OCI-LY1 (cell line): Measurements from ENCODE around the gene IPP.
"Not testable (repeated sequence)": the region's sequence is repeated elsewhere in the genome, so short reads cannot be mapped to it uniquely, and the experiment has no call there.

Source experiments
- H2AFZ ChIP-seq: fragments of 200-600 bp; sonication (generic), shearing (Covaris generic); 2 replicates; pipeline ENCODE4 v1.6.0; 2014; ENCODE audit warnings: antibody characterized with exemption, mild to moderate bottlenecking, low read length
- H3F3A ChIP-seq: fragments of 200-600 bp; sonication (generic), shearing (Covaris generic); 2 replicates; pipeline ENCODE4 v1.6.0; 2014; ENCODE audit warnings: mild to moderate bottlenecking, antibody characterized with exemption, low read length, moderate library complexity; ENCODE audit not compliant: insufficient read depth
- H3K27ac ChIP-seq: fragments of 200-600 bp; sonication (generic); 2 replicates; pipeline ENCODE4 v1.5.1; 2014; ENCODE audit warnings: low read length, mixed run types, mild to moderate bottlenecking, low read depth; ENCODE audit not compliant: poor library complexity, severe bottlenecking
- H3K27me3 ChIP-seq: fragments of 200-600 bp; sonication (generic); 2 replicates; pipeline ENCODE4 v1.6.0; 2014; ENCODE audit warnings: antibody characterized with exemption, mild to moderate bottlenecking, low read length, moderate library complexity; ENCODE audit not compliant: insufficient read depth
- H3K36me3 ChIP-seq: fragments of 200-600 bp; sonication (generic); 2 replicates; pipeline ENCODE4 v1.6.1; 2014; ENCODE audit warnings: mild to moderate bottlenecking, antibody characterized with exemption, low read length, moderate library complexity, mixed read lengths; ENCODE audit not compliant: insufficient read depth
- H3K4me1 ChIP-seq: fragments of 200-600 bp; sonication (generic); 2 replicates; pipeline ENCODE4 v1.5.1; 2014; ENCODE audit warnings: mild to moderate bottlenecking, low read length, moderate library complexity; ENCODE audit not compliant: insufficient read depth, severe bottlenecking
- H3K4me2 ChIP-seq: fragments of 200-600 bp; sonication (generic), shearing (Covaris generic); 2 replicates; pipeline ENCODE4 v1.6.1; 2014; ENCODE audit warnings: low read length
- H3K4me3 ChIP-seq: fragments of 200-600 bp; sonication (generic); 2 replicates; pipeline ENCODE4 v1.5.1; 2014; ENCODE audit warnings: low read length, low read depth, mild to moderate bottlenecking, mixed read lengths; ENCODE audit not compliant: poor library complexity, severe bottlenecking
- H3K79me2 ChIP-seq: fragments of 200-600 bp; shearing (Covaris generic); 2 replicates; pipeline ENCODE4 v1.6.1; 2016; ENCODE audit warnings: mixed run types, low read length, mixed read lengths; ENCODE audit not compliant: insufficient read depth
- H3K9ac ChIP-seq: fragments of 200-600 bp; sonication (generic), shearing (Covaris generic); 2 replicates; pipeline ENCODE4 v1.6.1; 2014; ENCODE audit warnings: mild to moderate bottlenecking, low read length, mixed read lengths
- H3K9me2 ChIP-seq: fragments of 200-600 bp; sonication (generic), shearing (Covaris generic); 2 replicates; pipeline ENCODE4 v1.6.1; 2014; ENCODE audit warnings: low read depth, mild to moderate bottlenecking, low read length, mixed read lengths
- H3K9me3 ChIP-seq: fragments of 200-600 bp; shearing (Covaris generic); 2 replicates; pipeline ENCODE4 v1.6.1; 2014; ENCODE audit warnings: low read length, mixed read lengths
- H4K20me1 ChIP-seq: fragments of 200-600 bp; sonication (generic), shearing (Covaris generic); 2 replicates; pipeline ENCODE4 v1.6.0; 2016; ENCODE audit warnings: mild to moderate bottlenecking, low read length; ENCODE audit not compliant: insufficient read depth
- EZH2 ChIP-seq: fragments of 200-600 bp; sonication (generic), shearing (Covaris generic); IDR thresholded peaks from 2 replicates; pipeline ENCODE4 v1.8.0; 2017; ENCODE audit warnings: borderline replicate concordance, mixed run types, mild to moderate bottlenecking, antibody characterized with exemption, low read length, moderate library complexity, mixed read lengths
- TF ChIP-seq, protein P1 (sequence below): fragments of 200-600 bp; sonication (generic), shearing (Covaris generic); IDR thresholded peaks from 2 replicates; pipeline ENCODE4 v1.5.1; 2017; ENCODE audit warnings: mild to moderate bottlenecking, antibody characterized with exemption, low read length, moderate library complexity, mixed read lengths

Gene IPP

DNA sequence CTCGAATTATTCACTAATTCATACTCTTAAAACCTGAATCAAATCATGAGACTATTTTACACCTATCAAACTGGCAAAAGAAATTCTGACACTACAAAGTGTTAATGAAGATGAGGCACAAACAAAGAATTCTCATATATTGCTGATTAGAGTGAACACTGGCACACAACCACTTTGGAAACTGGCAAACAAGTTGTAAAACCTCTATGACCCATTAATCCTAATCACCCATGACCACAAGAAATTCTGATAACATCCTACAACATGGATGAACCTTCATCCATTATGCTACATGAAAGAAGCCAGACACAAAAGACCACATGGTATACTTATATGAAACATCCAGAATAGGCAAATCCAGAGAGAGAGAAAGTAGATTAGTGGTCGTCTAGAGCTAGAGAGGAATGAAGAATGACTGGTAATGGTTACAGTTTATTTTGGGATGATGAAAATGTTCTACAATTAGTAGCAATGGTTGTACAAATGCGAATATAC lies 72.7 kb downstream of the IPP start:
- Histone ChIP-seq H3K9ac (no peak overlapping the region), H2AFZ (no peak overlapping the region), H3K9me2 (no peaks in the 10 kb centered on the region), H3K9me3 (no peaks in the 10 kb centered on the region), H3K79me2 (peaks cover 98% of the 10 kb centered on the region), H3K4me3 (no peak overlapping the region), H3K27me3 (no peaks in the 10 kb centered on the region), H3F3A (no peaks in the 10 kb centered on the region), H3K36me3 (peaks cover 15% of the 10 kb centered on the region; the same call in 1 of the 2 replicates), H3K4me1 (peaks cover 50% of the 10 kb centered on the region), H3K27ac (no peak overlapping the region), H4K20me1 (no peaks in the 10 kb centered on the region), H3K4me2 (no peak overlapping the region)
- TF ChIP-seq, protein P1, sequence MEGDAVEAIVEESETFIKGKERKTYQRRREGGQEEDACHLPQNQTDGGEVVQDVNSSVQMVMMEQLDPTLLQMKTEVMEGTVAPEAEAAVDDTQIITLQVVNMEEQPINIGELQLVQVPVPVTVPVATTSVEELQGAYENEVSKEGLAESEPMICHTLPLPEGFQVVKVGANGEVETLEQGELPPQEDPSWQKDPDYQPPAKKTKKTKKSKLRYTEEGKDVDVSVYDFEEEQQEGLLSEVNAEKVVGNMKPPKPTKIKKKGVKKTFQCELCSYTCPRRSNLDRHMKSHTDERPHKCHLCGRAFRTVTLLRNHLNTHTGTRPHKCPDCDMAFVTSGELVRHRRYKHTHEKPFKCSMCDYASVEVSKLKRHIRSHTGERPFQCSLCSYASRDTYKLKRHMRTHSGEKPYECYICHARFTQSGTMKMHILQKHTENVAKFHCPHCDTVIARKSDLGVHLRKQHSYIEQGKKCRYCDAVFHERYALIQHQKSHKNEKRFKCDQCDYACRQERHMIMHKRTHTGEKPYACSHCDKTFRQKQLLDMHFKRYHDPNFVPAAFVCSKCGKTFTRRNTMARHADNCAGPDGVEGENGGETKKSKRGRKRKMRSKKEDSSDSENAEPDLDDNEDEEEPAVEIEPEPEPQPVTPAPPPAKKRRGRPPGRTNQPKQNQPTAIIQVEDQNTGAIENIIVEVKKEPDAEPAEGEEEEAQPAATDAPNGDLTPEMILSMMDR = no peak
- no peak for TF ChIP-seq EZH2

DNA sequence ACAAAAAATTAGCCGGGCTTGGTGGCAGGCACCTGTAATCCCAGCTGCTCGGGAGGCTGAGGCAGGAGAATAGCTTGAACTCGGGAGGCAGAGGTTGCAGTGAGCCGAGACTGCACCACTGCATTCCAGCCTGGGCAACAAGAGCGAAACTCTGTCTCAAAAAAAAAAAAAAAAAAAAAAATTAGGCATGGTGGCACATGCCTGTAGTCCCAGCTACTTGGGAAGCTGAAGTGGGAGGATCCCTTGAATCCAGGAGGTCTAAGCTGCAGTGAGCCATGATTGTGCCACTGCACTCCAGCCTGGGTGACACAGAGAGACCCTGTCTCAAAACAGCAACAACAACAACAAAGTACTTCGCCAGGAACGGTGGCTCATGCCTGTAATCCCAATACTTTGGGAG lies 73.9 kb downstream of the IPP start:
- Histone ChIP-seq H3K4me1 (peaks cover 37% of the 10 kb centered on the region), H3K36me3 (peaks cover 15% of the 10 kb centered on the region; the same call in 1 of the 2 replicates), H3K79me2 (peaks cover 98% of the 10 kb centered on the region)
- H3K4me3 ChIP-seq, H3K9me2 ChIP-seq, H3F3A ChIP-seq, H3K27me3 ChIP-seq, H4K20me1 ChIP-seq, H3K9me3 ChIP-seq, H3K27ac ChIP-seq, H3K9ac ChIP-seq, H2AFZ ChIP-seq, H3K4me2 ChIP-seq: not testable (repeated sequence)

DNA sequence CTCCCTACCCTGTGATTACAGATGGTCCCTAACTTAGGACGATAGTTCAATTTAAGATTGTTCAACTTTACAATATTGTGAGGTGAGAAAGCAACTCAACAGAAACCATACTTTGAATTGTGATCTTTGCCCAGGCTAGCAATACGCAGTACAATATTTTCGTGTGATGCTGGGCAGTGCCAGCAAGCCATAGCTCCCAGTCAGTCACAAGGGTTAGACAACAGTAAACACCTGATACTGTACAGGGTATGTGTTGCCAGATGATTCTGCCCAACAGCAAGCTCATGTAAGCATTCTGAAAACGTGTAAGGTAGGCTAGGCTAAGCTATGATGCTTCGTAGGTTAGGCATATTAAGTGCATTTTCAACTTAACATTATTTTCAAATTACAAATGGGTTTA lies 76.0 kb downstream of the IPP start:
- no peak for TF ChIP-seq EZH2
- TF ChIP-seq, protein P1 = no peak
- H3K36me3 ChIP-seq = peaks cover 25% of the 10 kb centered on the region
- no peaks in the 10 kb centered on the region for H4K20me1 ChIP-seq
- H3K4me3 ChIP-seq = no peak overlapping the region
- no peaks in the 10 kb centered on the region for H3F3A ChIP-seq
- no peak overlapping the region for H3K4me2 ChIP-seq
- H3K9ac ChIP-seq = no peak overlapping the region
- no peak overlapping the region for H3K27ac ChIP-seq
- peaks cover 19% of the 10 kb centered on the region for H3K4me1 ChIP-seq
- no peaks in the 10 kb centered on the region for H3K9me3 ChIP-seq
- H3K27me3 ChIP-seq = no peaks in the 10 kb centered on the region
- peaks cover 97% of the 10 kb centered on the region for H3K79me2 ChIP-seq
- no peaks in the 10 kb centered on the region for H3K9me2 ChIP-seq
- no peak overlapping the region for H2AFZ ChIP-seq

DNA sequence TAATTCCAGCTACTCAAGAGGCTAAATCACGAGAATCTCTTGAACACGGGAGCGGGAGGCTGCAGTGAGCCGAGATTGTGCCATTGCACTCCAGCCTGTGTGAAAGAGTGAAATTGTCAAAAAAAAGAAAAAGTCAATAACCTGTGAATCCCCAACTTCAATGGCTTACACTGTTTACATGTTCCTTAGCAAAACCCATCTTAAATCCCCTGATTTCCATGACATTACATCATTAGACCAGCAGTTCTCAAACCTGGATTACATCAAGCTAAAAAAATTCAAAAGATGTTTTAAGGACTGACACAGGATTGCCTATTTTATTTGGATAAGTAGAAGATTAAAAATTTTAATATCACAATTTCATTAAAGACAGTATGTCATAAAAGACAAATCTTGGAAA lies 76.5 kb downstream of the IPP start:
- Histone ChIP-seq H3K9ac (no peak overlapping the region), H3K36me3 (peaks cover 28% of the 10 kb centered on the region), H3K27ac (no peak overlapping the region), H3K27me3 (no peaks in the 10 kb centered on the region), H3K4me1 (peaks cover 14% of the 10 kb centered on the region), H3K9me3 (no peaks in the 10 kb centered on the region), H4K20me1 (no peaks in the 10 kb centered on the region), H3K4me3 (no peak overlapping the region), H3F3A (no peaks in the 10 kb centered on the region), H2AFZ (no peak overlapping the region), H3K4me2 (no peak overlapping the region), H3K9me2 (no peaks in the 10 kb centered on the region), H3K79me2 (peaks cover 97% of the 10 kb centered on the region)
- no peak for TF ChIP-seq EZH2
- TF ChIP-seq, protein P1 = no peak
